Stimulated activated CD4-positive, alpha-beta T cell treated with anti-CD3 and anti-CD28 coated beads, TNF-alpha, amount 100 ng/mL, for 4 hours (primary cell): Measurements from ENCODE around the gene B3GALT5.

Source experiments
- DNase-seq, 3 experiments: peaks; one replicate each; pipeline ENCODE4 v3.0.0-alpha.2; 2020; ENCODE audit warnings: low read depth in 3 of 3

The B3GALT5 gene

GRCh38 chr21:39604951-39605350 is 7.8 kb upstream of the B3GALT5 start:
- DNase-seq = no peak

GRCh38 chr21:39610703-39611102 is 2.0 kb upstream of the B3GALT5 start:
- no peak for DNase-seq

- DNase-seq = no peak
Measured at GRCh38 chr21:39611551-39612190, 1.1 kb upstream of the B3GALT5 start.

GRCh38 chr21:39613041-39613934 is 548 bp downstream of the B3GALT5 start:
- no peak for DNase-seq

- DNase-seq = no peak
Measured at GRCh38 chr21:39616211-39616772, 3.6 kb downstream of the B3GALT5 start.

GRCh38 chr21:39620856-39621255 is 8.1 kb downstream of the B3GALT5 start:
- DNase-seq = no peak

GRCh38 chr21:39625211-39625895 is 12.6 kb downstream of the B3GALT5 start:
- no peak for DNase-seq

GRCh38 chr21:39628385-39628784 is 15.6 kb downstream of the B3GALT5 start:
- DNase-seq = no peak

GRCh38 chr21:39630191-39630591 is 17.5 kb downstream of the B3GALT5 start:
- DNase-seq = no peak

GRCh38 chr21:39630827-39631226 is 18.1 kb downstream of the B3GALT5 start:
- no peak for DNase-seq

- DNase-seq = no peak
Measured at GRCh38 chr21:39631842-39632562, 19.3 kb downstream of the B3GALT5 start.

GRCh38 chr21:39632796-39633442 is 20.2 kb downstream of the B3GALT5 start:
- DNase-seq = no peak

GRCh38 chr21:39633770-39634181 is 21.0 kb downstream of the B3GALT5 start:
- no peak for DNase-seq

- DNase-seq = no peak
Measured at GRCh38 chr21:39634507-39634906, 21.8 kb downstream of the B3GALT5 start.

GRCh38 chr21:39637197-39637970 is 24.6 kb downstream of the B3GALT5 start:
- DNase-seq = no peak

GRCh38 chr21:39637971-39638240 is 25.2 kb downstream of the B3GALT5 start:
- DNase-seq = no peak

- DNase-seq = no peak
Measured at GRCh38 chr21:39638281-39638680, 25.5 kb downstream of the B3GALT5 start.

- no peak for DNase-seq
Measured at GRCh38 chr21:39640754-39641153, 28.0 kb downstream of the B3GALT5 start.

- DNase-seq = no peak
Measured at GRCh38 chr21:39641827-39642450, 29.2 kb downstream of the B3GALT5 start.

- no peak for DNase-seq
Measured at GRCh38 chr21:39644062-39644560, 31.4 kb downstream of the B3GALT5 start.
